A204.1 (cell line): ENCODE measurements around the gene TXNRD2.

ENCODE experiments used
- FAIRE-seq: peaks from 2 replicates; lab custom pipeline; 2012; peaks lifted over from hg19 to GRCh38; lab: Jason Lieb, UNC

The TXNRD2 gene

DNA sequence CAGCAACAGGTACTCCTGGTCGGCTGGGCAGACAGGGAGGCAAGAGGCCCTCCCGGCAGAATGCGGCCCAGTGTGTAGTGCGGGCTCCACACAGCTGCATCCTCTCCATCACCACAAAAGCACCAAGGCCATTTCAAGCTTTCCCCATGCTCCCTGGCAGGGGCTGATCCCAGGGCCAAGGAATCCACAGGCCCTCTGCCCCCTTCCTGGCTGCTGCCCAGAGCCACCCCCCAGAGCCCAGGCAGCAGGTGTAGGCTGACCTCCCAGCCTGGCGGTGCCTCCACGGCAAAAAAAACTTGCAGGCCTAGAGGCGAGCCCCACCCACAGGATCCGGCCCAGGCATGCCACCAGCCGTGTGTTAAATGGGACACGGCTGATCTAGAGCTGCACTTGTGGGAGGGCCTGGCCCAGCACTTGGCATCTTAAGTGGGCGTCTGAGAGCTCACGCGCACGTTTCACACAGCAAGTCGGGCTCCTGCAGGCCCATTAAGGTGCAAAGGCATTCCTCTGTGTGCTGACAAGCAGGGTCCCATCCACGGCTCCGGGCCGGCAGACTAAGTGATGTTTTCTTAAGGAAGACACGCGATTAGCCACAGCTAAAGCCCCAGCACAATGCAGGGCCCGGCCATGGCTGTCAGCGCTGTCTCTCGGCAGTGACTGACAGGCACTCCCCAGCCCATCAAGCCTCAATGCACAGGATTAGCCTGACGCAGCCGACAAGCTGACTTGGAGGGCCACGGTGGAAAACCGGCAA, 67.1 kb downstream of the TXNRD2 start:
- FAIRE-seq = no peak

DNA sequence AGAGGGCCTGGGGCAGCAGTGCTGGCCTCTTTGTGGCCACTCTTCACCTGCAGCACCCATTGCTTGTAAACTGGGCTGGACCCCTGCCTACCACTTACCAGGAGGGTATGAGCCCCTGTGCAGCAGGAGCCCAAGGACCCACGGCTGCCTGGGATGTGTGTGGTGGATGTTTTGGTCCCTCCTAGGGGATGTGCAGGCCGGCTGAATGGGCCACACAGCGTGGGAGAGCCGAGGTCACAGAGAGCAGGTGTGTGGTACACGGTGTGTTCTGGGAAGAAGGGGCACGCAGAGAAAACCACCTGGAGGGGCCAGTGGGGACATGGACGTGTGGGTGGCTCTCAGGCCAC, 67.7 kb downstream of the TXNRD2 start:
- FAIRE-seq = no peak

DNA sequence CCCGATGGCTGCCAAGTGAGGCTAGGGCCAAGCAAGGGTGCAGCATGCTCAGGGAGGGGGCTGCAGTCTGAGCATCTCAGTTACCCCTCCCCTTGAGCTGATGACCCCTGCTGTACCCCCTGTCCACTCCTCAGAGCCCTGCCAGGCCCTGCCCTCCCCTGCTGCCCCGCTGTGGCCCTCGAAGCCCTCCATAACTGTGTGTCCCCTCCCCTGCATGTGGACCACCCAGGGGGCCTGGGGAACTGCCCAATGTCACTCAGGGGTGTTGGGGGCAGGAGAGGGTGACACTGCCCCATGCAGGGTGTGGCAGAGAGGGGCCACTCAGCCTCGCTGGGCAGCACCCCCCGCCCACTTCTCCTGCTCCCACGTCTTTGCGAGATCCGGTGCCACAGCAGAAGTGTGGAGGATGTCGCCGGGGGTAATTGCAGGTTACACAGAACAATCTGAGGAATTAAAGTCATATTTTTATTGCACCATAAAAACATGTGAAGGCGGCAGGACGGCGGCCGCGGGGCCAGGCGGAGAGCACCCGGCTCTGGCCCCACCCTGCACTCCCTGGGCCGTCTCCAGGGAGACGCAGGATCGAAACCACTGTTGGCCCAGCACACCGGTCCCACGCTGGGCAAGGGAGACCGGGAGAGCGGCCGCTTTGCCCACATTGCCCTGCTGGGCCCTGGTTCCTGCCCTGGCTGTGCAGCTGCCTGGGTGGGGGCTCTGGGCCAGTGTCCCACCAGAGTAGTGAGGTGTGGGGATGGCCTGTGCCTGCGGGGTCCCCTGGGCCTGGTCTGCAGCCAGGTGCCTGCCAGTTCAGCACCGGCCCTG, 68.3 kb downstream of the TXNRD2 start:
- FAIRE-seq = no peak

DNA sequence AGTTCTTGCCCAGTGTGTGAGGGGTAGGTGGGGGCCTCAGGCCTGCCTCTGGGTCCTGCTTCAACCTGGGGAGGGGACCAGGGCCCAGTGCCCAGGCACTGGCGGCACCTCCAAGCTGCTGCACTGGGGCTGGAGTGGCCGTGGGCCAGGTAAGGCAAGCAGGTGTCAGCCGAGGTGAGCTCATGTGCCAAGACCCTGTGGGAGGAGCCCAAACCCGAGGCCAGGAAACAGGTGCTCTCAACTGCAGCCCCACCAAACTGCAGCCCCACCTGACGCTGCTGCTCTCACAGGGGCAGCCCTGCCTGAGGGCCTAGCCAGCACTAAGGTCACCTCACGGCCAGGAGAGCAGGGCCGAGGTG, 68.9 kb downstream of the TXNRD2 start:
- FAIRE-seq = no peak

DNA sequence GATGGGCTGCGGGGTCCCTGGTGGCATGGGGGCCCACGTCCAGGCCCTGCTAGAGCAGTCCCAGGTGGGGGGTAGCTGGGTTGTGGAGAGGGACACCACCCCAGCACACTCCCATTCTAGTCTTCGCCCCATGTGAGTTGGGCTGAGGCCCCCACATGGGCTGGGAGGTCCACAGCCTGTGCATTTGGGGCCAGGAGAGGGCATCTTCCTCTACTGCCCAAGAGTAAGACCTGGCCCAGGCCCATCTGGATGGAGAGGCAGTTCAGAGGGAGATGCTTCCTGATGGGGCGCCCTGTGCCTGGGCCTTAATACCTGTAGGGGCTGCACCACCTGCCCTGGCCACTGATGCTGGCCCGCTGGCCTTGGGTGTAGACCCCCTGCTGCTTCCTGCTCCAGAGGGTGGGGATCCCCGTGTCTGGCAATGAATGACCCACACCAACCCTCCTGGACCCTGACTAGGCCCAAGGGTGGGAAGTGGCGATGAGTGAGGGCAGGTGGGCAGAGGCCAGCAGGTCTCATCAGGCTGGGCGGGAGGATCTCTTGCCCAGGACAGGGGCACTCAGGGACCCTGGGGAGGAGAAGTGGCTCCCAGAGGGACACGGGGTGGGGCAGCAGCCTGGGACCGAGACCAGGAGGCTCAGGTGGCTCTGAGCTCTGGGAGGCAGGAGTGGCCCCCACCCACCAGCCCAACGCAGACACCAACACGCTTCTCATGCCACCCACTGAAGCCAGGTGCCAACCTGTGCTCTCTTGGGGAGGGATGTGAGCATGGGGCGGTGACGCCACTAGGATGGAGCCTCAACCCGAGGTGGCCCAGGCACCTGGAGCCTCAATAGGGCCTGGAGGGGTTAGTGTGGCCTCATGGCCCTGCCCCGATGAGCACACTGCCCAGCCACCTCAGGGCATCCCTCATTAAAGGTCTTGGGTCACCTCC, 69.5 kb downstream of the TXNRD2 start:
- FAIRE-seq = no peak

DNA sequence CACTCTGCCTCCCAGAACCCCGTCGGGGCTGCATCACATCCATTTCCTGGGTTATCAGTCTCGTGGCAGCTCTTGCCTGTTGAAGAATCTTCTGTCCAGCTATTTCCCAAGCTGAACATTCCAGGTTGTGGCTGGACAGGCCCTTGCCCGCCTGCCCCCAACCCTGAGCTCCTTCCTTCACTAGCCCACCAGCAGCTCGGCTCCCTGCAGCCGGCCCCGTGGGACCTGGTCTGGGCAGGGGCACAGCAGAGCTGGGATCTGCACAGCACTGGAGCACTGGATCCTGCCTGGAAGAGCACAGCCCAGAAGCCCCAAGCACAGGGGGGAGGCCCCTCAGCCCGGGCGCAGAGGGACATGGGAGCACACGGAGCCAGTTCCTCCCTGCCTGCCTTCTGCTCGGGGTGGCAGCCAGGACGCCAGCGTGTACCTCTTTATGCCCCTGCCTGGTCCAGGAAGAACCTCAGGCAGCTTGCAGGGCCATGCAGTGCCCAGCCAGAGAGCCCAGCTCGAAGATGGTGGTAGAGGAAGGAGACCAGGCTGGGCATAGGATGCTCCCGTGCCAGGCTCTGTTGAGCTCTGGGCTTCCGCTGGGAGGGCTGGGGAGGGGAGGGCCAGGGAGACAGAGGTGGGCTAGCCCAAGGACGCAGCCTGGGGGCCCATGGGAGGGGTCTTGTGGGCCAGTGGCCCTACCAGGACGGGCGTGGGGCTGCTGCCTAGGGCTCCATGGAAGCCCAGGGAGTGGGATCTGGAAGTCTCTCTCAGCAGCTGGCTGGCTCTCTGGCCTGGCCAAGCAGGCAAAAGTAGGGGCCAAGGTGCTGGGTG, 70.4 kb downstream of the TXNRD2 start:
- no peak for FAIRE-seq

DNA sequence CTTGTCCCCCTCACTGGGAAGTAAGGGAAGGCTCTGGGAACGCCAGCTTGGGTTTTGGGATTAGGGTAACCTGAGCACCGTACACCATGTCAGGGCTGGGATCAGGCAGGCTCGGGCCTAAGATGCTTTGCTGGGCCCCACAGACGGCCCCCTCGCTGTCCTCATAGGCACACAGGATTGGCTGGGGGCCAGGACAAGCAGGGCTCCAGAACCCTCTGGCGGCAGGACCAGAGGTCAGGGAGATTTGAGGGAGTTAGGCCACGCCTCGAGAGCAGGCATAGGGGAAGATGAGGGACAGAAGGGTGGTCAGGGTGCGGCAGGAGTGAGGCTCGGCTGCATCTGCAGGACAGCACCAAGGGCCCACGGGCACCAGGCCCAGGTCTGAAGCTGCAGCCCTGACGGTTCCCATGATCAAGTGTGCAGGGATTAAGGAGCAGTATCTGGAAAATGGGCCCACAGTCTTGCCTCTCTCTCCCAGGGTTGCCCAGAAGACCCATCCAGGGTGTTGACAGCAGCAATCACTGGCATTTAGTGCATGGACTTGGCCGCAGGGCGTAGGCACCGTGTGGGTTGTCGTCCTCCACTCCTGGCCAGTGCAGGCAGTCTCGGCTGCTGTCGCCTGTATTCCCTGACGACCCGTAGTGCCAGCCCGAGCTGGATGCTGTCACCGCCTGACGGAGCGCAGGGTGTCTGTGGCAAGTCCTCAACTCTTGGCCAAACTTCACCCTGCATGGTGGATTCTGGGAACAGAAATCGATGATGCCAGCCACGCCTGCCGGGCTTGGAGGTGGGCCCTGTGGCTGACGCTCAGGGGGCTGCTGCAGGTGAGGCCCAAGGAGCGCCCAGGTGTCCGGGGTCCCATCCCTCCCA, 71.2 kb downstream of the TXNRD2 start:
- no peak for FAIRE-seq

DNA sequence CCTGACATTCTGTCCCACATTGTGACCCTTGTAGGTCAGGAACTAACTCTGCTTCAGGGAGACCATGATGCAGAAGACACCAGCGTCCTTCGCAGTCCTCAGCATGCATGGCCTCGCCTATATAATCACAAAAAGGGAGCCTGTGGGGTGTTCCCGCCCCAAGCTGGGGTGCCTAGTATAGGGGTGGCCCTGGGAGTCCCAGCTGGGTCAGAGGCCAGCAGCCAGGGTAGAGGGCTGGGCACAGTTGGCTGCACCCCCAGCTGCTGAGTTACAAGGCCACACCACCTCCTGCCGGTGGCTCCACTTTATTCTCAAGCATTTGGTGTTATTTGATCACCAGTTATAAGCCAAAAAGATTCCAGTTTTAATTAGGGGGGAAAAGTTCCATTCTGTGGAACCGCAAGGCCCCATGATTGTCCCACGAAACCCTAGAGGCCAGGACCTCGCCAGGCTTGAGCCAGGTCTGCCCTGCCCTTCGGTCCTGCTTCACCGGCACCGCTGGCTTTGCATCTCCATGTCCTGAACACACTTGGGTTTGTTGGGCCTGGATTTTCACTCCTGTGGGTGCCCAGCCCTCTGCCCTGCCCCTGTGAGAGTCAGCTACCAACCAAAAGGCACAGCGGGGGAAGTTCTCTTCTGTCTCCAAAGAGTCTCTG, 72.0 kb downstream of the TXNRD2 start:
- no peak for FAIRE-seq

DNA sequence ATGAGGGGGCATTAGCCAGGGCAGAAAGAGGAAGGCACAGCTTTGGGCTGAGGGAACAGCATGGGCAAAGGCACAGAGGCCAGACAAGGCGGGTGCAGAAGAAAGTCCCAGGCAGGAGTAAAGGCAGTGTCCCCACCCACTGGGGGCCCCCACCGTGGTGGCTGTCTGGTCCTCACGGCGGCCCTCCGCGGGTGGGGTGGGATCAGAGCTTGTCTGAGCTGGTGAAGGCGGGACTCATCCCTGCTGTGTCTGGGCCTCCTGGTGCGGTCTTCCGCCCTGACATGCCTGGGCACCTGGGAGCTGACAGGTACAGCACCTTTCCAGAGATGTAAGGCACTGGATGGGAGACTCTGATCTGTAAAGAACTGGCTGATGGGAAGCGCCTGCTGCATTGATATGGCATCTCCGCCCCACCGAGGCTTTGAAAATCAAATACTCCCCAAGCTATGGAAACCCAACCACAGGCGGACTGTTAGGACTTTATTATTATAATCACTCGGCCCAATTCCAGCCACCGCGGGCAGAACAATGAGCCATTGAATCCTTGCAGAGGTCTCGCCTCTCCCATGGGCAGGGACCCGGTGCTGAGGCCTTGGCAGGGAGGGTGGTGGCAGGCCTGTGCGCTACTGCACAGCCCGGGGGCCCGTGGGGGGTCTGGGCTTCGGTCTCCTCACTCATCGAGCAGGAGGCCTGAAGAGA, 72.7 kb downstream of the TXNRD2 start:
- FAIRE-seq = no peak

DNA sequence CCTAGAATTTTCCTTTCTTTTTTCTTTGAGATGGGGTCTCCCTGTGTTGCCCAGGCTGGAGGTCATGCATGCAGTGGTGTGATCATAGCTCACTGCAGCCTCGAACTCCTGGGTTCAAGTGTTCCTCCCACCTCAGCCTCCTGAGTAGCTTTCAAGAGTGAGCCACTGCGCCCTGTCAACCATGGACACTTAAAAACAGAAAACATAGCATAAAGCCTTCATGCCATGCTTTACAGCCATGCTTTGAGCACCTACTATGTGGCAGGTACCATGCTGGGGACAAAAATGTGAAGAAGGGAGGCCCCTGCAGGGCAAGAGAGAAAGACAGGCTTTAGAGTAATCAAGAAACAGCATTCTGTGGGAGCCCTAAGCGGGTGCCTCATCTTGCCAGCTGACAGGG, 73.3 kb downstream of the TXNRD2 start:
- FAIRE-seq = no peak

DNA sequence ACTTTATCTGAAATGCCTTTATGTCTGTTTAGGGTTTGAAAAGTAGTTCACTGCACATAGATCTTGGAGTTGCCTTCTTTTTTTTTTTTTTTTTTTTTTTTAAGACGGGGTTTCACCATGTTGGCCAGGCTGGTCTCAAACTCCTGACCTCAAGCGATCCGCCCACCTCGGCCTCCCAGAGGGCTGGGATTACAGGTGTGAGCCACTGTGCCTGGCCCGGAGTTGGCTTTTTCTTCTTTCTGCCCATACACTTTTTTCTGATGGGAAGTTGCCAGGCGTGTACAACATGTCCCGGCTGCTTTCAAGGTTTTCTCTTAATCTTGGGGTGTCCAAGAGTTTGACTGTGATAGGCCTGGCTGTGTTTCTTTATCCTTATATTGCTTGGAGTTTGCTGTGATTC, 74.0 kb downstream of the TXNRD2 start:
- FAIRE-seq = no peak

DNA sequence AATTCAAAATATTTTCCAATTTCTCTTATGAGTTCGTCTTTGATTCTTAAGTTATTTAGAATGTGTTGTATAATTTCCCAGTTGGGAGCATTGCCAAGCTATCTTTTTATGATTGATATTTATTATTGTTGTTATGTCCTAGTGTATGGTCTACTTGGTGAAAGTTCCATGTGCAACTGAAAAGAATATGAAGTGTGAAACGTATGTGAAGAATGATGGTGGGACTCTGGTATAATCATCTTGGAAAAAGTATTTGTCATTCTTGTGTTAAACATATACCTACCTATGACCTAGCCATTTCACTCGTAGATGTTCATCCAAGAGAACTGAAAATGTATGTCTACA, 75.0 kb downstream of the TXNRD2 start:
- FAIRE-seq = peak; percentile 9

DNA sequence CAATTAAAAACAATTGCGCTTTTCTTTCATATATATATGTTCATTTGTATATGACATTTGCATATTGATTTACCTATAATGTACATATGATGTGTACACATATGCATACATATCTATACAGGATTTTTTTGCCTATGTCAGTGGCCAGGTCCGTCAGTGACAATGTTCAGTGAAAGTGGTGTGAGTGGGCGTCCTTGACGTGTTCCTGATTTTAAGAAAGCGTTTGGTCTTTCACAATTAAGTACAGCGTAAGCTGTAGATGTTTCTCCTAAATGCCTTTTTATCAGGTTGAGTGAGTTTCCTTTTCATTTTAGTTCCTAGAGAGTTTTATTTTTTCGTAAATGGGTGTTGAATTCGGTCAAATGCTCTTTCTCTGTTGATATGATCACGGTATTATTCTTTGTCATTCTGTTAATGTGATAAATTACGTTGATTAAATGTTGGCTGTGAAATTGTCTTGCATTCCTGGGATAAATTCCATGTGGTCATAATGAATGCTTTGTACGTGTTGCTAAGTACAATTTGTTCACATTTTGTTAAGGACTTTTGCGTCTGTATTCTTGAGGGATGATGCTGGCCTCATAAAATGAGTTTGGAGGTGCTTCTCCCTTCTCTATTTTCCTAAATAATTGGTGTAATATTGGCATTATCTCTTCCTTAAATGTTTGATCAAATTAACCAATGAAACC, 76.3 kb downstream of the TXNRD2 start:
- FAIRE-seq = no peak

DNA sequence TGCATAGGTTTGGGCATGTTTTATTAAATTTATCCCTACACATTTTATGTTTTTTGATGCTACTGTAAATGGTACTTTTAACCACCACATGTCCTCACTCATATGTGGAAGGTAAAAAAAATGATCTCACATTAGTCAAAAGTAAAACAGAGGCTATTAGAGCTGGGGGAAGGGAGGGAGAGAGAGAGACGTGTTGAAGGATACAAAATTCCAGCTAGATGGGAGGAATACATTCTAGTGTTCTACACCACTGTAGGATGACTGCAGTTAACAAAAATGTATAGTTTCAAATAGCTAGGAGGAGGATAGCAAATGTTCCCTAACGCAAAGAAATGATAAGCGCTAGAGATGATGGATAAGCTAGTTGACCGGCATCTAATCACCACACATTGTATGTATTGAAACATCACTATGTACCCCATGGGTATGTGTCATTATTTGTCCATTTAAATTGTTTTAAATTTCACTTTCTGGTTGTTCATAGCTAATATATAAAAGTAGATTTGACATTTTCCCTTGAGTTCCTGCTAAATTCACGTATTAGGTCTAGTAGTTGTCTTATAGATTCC, 77.0 kb downstream of the TXNRD2 start:
- no peak for FAIRE-seq

DNA sequence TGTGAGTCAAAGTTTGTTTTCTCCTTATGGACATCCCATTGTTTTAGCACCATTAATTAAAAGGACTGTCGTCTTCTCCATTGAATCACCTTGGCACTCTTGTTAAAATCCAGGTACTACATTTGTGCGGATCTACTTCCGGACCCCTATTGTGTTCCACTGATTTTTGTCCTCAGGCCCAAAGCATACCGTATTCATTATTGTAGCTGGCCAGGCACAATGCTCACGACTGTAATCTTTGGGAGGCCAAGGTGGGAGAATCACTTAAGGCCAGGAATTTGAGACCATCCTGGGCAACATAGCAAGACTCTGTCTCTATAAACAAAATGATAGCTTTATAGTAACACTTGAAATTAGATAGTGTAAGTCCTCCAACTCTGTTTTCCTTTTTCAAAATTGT, 78.0 kb downstream of the TXNRD2 start:
- FAIRE-seq = no peak

DNA sequence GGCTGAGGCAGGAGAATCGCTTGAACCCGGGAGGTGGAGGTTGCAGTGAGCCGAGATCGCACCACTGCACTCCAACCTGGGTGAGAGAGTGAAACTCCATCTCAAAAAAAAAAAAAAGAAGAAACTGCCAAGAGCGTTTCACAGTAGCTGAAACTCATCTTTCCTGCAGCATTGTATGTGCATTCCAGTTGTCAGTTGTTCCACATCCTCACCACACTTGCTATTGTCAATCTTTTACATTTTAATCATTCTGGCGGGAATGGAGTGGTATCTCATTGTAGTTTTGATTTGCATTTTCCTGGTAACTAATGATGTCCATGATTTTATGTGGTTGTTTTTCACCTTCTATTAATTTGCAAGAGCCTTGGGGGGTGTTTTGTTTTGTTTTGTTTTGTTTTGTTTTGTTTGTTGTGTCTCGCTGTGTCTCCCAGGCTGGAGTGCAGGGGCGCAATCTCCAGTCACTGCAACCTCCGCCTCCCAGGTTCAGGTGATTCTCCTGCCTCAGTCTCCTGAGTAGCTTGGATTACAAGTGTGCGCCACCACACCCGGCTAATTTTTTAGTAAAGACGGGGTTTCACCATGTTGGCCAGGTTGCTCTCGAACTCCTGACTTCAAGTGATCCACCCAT, 78.9 kb downstream of the TXNRD2 start:
- FAIRE-seq = no peak

DNA sequence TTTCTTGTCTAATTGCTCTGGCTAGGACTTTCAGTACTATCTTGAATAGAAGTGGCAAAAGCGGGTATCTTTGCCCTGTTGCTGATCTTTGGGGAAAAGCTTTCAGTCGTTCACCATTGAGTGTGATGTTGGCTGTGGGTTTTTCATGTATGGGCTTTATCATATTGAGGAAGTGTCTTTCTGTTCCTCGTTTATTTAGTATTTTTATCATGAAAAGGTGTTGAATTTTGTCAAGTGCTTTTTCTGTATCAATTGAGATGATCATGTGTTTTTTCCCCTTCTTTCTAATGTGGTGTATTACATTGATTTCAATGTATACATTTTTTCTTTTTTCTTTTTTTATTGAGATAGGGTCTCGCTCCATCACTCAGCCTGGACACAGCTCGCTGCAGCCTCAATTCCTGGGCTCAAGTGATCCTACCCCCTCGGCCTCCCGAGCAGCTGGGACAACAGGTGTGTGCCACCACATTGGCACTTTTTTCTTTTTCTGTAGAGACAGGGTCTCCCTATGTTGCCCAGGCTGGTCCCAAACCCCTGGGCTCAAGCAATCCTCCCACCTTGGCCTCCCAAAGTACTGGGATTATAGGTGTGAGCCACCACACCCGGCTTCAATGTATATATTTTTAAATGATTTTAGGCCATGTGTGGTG, 81.6 kb downstream of the TXNRD2 start:
- no peak for FAIRE-seq

DNA sequence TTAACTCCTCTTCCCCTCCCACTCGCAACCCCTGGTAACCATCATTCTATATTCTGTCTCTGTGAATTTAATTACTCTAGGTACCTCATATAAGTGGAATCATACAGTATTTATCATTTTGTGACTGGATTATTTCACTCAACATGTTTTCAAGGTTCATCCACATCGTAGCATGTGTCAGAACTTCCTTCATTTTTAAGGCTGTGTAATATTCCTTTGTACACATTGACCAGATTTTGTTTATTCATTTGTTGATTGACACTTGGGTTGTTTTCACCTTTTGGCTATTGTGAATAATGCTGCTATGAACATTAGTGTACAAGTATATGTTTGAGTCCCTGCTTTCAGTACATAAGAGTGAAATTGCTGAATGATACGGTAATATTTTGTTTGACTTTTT, 84.2 kb downstream of the TXNRD2 start:
- no peak for FAIRE-seq
